Upper lobe of left lung (tissue), 6 donors: ENCODE data around the gene SCO1. TPM values are rescaled to one million over a fixed set of nuclear protein-coding genes. Genes with fewer than 3 reads are reported as not detected.

ENCODE experiments used
- ATAC-seq, 2 donors: fragments of 200-7000 bp; cut with Tn5 transposase; one replicate each; pipeline ENCODE4 v1.9.1; 2022; ENCODE audit warnings: mild to moderate bottlenecking in 2 of 2, moderate library complexity in 2 of 2; ENCODE audit not compliant: low FRiP score in 2 of 2
- DNase-seq, 2 donors: peaks; one replicate each; pipeline ENCODE4 v3.0.0-alpha.2; 2019 to 2020
- H3K27ac ChIP-seq, 4 donors: fragments of 200-600 bp; sonication (generic); one replicate each; pipeline ENCODE4 v1.5.1; 2016 to 2019
- H3K27me3 ChIP-seq, 4 donors: fragments of 200-600 bp; sonication (generic); one replicate each; pipeline ENCODE4 v1.5.1; 2017 to 2019
- H3K36me3 ChIP-seq, 4 donors: fragments of 200-600 bp; sonication (generic); one replicate each; pipeline ENCODE4 v1.5.1; 2016 to 2019
- H3K4me1 ChIP-seq, 4 donors: fragments of 200-600 bp; sonication (generic); one replicate each; pipeline ENCODE4 v1.5.1; 2018 to 2019
- H3K4me3 ChIP-seq, 4 donors: fragments of 200-600 bp; sonication (generic); one replicate each; pipeline ENCODE4 v1.5.1; 2017 to 2019; ENCODE audit warnings: mild to moderate bottlenecking in 2 of 4, moderate library complexity in 1 of 4
- H3K9me3 ChIP-seq, 4 donors: fragments of 200-600 bp; sonication (generic); one replicate each; pipeline ENCODE4 v1.5.1; 2018 to 2019
- EP300 ChIP-seq, 4 donors: sonication (generic); formaldehyde crosslinking; IDR thresholded peaks; one replicate each; pipeline ENCODE4 v1.5.1; 2017; ENCODE audit warnings: antibody characterized with exemption in 4 of 4, control low read depth in 2 of 4
- POLR2A ChIP-seq, 4 donors: fragments of 450-650 bp; IDR thresholded peaks; one replicate each; pipeline ENCODE4 v1.5.1; 2016 to 2017; ENCODE audit warnings: antibody characterized with exemption in 4 of 4, mild to moderate bottlenecking in 2 of 4
- POLR2AphosphoS5 ChIP-seq, 2 donors: sonication (generic); formaldehyde crosslinking; IDR thresholded peaks; one replicate each; pipeline ENCODE4 v1.5.1; 2017; ENCODE audit warnings: antibody characterized with exemption in 2 of 2
- WGBS, 2 donors: methylation state at CpG; one replicate each; pipeline ENCODE4 v1.1.5; 2017 to 2018; 5-methylcytosine and 5-hydroxymethylcytosine counted together
- total RNA-seq, 6 donors: library from RNA; depleted of rRNA in 4 of 6; stranded (reverse); fragments of >200 nt in 4 of 6; gene quantifications; one replicate each; pipeline versions ENCODE4 v1.1.0 to v1.2.1, GENCODE V29; 2016 to 2021
- TF ChIP-seq, protein P1 (sequence below), 6 experiments: fragments of 450-650 bp in 4 of 6; fragments of 200-600 bp in 2 of 6; sonication (generic) in 2 of 6; IDR thresholded peaks; one replicate each; pipeline ENCODE4 v1.5.1; 2016 to 2019; ENCODE audit warnings: antibody characterized with exemption in 6 of 6
- donor health status: DM: no; HTN: no; CAD: no; lungs with moderate emphysema.
- donor health status: DM: no; HTN: yes; CAD: no; lungs with severe emphysema.

Gene SCO1
- total RNA-seq, 6 donors from 2014 or later: 5.5 to 23.8 (median 17.4) TPM

- Histone ChIP-seq H3K27ac (no peak overlapping the region), H3K4me3 (no peak overlapping the region), H3K27me3 (no peaks in the 10 kb centered on the region), H3K36me3 (peaks cover 0 to 10% (median 3%) of the 10 kb centered on the region in 4 donors), H3K9me3 (no peaks in the 10 kb centered on the region), H3K4me1 (no peaks in the 10 kb centered on the region)
- 80 to 88% methylated on average over 6 of the region's 6 CpGs for WGBS, 2 donors
- TF ChIP-seq POLR2A (IDR thresholded peaks at IDR 0.05): no peak
- TF ChIP-seq POLR2AphosphoS5 (IDR thresholded peaks at IDR 0.05): no peak
- no peak for TF ChIP-seq EP300 (IDR thresholded peaks at IDR 0.05)
- TF ChIP-seq, protein P1, sequence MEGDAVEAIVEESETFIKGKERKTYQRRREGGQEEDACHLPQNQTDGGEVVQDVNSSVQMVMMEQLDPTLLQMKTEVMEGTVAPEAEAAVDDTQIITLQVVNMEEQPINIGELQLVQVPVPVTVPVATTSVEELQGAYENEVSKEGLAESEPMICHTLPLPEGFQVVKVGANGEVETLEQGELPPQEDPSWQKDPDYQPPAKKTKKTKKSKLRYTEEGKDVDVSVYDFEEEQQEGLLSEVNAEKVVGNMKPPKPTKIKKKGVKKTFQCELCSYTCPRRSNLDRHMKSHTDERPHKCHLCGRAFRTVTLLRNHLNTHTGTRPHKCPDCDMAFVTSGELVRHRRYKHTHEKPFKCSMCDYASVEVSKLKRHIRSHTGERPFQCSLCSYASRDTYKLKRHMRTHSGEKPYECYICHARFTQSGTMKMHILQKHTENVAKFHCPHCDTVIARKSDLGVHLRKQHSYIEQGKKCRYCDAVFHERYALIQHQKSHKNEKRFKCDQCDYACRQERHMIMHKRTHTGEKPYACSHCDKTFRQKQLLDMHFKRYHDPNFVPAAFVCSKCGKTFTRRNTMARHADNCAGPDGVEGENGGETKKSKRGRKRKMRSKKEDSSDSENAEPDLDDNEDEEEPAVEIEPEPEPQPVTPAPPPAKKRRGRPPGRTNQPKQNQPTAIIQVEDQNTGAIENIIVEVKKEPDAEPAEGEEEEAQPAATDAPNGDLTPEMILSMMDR (IDR thresholded peaks at IDR 0.05): no peak
- ATAC-seq: no peak
- DNase-seq: no peak
These were observed 34.1 kb downstream of the SCO1 start for GRCh38 chr17:10663231-10663630.

DNA sequence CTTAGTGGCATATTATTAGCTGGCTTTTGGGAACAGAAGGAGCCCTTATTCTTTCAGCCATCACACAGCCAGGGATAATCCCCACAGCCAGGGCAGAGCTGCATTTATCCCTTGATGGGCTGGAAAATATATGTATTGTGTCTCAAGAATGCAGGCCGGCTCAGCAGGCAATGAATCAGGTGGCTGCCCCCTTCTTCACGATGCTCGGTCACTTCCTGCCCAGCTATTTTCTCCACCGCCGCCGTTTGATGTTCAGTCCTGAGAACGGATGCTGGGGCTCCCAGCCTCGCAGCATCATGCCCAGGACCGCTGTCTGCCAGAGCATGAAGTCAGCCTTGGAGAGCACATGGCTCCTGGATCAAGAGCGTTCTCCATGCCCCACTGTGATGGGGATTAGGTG, 35.9 kb downstream of the SCO1 start:
- no peak overlapping the region for H3K27ac ChIP-seq
- no peaks in the 10 kb centered on the region for H3K9me3 ChIP-seq
- ATAC-seq (no peak), DNase-seq (no peak)
- H3K27me3 ChIP-seq: no peaks in the 10 kb centered on the region
- no peak overlapping the region for H3K4me3 ChIP-seq
- 87 to 90% methylated on average over 10 of the region's 10 CpGs for WGBS, 2 donors
- TF ChIP-seq POLR2AphosphoS5 (IDR thresholded peaks at IDR 0.05) (no peak), POLR2A (IDR thresholded peaks at IDR 0.05) (no peak), EP300 (IDR thresholded peaks at IDR 0.05) (no peak)
- TF ChIP-seq, protein P1 (IDR thresholded peaks at IDR 0.05): no peak
- H3K36me3 ChIP-seq: peaks cover 0 to 10% (median 3%) of the 10 kb centered on the region in 4 donors
- H3K4me1 ChIP-seq: no peaks in the 10 kb centered on the region

DNA sequence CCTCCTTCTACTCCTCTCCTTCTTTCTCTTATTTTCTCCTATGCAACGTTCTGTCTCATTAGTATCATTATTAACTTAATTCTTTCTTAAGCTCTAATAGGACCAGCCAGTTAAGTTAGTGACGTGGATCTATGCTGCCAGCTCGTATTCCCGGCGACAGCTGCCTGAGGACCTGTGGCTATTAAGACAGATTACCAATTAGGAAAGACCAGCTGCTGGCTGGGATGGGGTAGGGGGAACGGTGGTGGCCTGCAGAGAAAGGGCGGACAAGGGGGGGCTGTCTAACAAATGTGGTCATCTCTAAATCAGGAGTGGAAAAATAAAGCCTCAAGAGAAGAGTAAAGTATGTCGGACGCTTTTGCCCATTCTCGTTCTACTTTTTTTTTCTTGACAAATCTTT, 39.5 kb downstream of the SCO1 start:
- ATAC-seq (no peak), DNase-seq (no peak)
- Histone ChIP-seq H3K9me3 (no peaks in the 10 kb centered on the region), H3K4me3 (no peak overlapping the region), H3K27ac (no peak overlapping the region), H3K36me3 (peaks cover 0 to 10% (median 3%) of the 10 kb centered on the region in 4 donors), H3K27me3 (no peaks in the 10 kb centered on the region), H3K4me1 (no peaks in the 10 kb centered on the region)
- WGBS, 2 donors: 83% methylated on average over 10 of the region's 10 CpGs
- no peak for TF ChIP-seq POLR2A (IDR thresholded peaks at IDR 0.05)
- no peak for TF ChIP-seq POLR2AphosphoS5 (IDR thresholded peaks at IDR 0.05)
- no peak for TF ChIP-seq EP300 (IDR thresholded peaks at IDR 0.05)

DNA sequence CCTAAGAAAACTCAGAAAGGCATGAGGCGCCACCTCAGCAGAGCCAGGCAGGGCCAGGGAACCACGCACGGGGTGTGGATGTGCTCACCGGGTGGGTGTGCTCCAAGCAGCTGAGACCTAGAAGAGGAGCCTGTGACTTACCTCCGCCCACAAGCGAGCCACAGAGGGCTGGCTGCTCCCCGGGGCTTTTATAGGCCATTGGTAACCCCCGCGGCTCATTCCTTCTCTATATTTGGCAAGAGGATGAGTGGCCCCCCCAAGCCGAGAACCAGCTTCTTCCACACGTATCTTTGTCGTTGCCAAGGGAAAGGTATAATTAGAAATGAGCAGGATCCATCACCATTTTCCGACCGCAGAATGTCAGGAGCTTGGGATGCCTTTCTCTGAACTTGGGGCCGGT, 40.2 kb downstream of the SCO1 start, which contains the start of gene MYH3:
MYH3 (minus strand) TSS at position 162 of the 400 bp plus-strand sequence. CDS start 2,245 bp downstream, outside the sequence.
- DNase-seq (no peak), ATAC-seq (no peak)
- H3K9me3 ChIP-seq: no peaks in the 10 kb centered on the region
- no peaks in the 10 kb centered on the region for H3K4me1 ChIP-seq
- no peak within 1 kb of the TSS for H3K27ac ChIP-seq
- H3K4me3 ChIP-seq: no peak within 1 kb of the TSS
- 79 to 89% methylated on average over 12 to 15 of the region's 15 CpGs for WGBS, 2 donors
- no peak for TF ChIP-seq POLR2A (IDR thresholded peaks at IDR 0.05)
- no peak for TF ChIP-seq EP300 (IDR thresholded peaks at IDR 0.05)
- TF ChIP-seq POLR2AphosphoS5 (IDR thresholded peaks at IDR 0.05): no peak
- TF ChIP-seq, protein P1 (IDR thresholded peaks at IDR 0.05): no peak
- no peaks in the 10 kb centered on the region for H3K27me3 ChIP-seq
- peaks cover 0 to 10% (median 3%) of the 10 kb centered on the region in 4 donors for H3K36me3 ChIP-seq

- TF ChIP-seq, protein P1 (IDR thresholded peaks at IDR 0.05): no peak
- Histone ChIP-seq H3K4me3 (no peak overlapping the region), H3K36me3 (peaks cover 0 to 3% (median 0%) of the 10 kb centered on the region in 4 donors), H3K27me3 (no peaks in the 10 kb centered on the region), H3K4me1 (no peaks in the 10 kb centered on the region), H3K9me3 (no peaks in the 10 kb centered on the region), H3K27ac (no peak overlapping the region)
- WGBS, 2 donors: 84 to 86% methylated on average over 5 of the region's 5 CpGs
- ATAC-seq (no peak), DNase-seq (no peak)
These were observed 43.3 kb downstream of the SCO1 start for GRCh38 chr17:10653987-10654386.
